Lung (tissue), 12 donors: ENCODE data around the gene KCNE1. TPM values are rescaled to one million over a fixed set of nuclear protein-coding genes. Genes with fewer than 3 reads are reported as not detected.

Source experiments
- ATAC-seq: fragments of 200-7000 bp; cut with Tn5 transposase; one replicate; pipeline ENCODE4 v1.9.1; 2020; ENCODE audit warnings: moderate number of reproducible peaks; ENCODE audit not compliant: insufficient read depth, low FRiP score
- DNase-seq, 3 donors: peaks; one replicate each; pipeline ENCODE4 v3.0.0-alpha.2; 2013 to 2017
- H3K27ac ChIP-seq, 2 donors: one replicate each; pipeline ENCODE4 v1.5.1; 2013; ENCODE audit warnings: mild to moderate bottlenecking in 2 of 2, moderate library complexity in 2 of 2, control low read depth in 1 of 2, inconsistent platforms in 1 of 2, low read depth in 1 of 2, low read length in 1 of 2
- H3K27me3 ChIP-seq, 3 donors: one replicate each; pipeline ENCODE4 v1.5.1; 2013; ENCODE audit warnings: low read length in 2 of 3; ENCODE audit not compliant: control insufficient read depth in 3 of 3, insufficient read depth in 3 of 3
- H3K36me3 ChIP-seq, 4 donors: one replicate each; pipeline ENCODE4 v1.5.1; 2013; ENCODE audit warnings: low read length in 4 of 4, mild to moderate bottlenecking in 1 of 4, moderate library complexity in 1 of 4; ENCODE audit not compliant: control insufficient read depth in 4 of 4, insufficient read depth in 4 of 4
- H3K4me1 ChIP-seq, 5 donors: one replicate each; pipeline ENCODE4 v1.5.1; 2013; ENCODE audit warnings: low read length in 5 of 5, mild to moderate bottlenecking in 2 of 5, moderate library complexity in 1 of 5; ENCODE audit not compliant: control insufficient read depth in 5 of 5, insufficient read depth in 5 of 5
- H3K4me3 ChIP-seq: one replicate; pipeline ENCODE4 v1.5.1; 2013; ENCODE audit warnings: mild to moderate bottlenecking, control low read depth, moderate library complexity
- H3K9ac ChIP-seq, 2 donors: one replicate each; pipeline ENCODE4 v1.5.1; 2013; ENCODE audit warnings: low read length in 2 of 2, control low read depth in 1 of 2; ENCODE audit not compliant: insufficient read depth in 1 of 2
- H3K9me3 ChIP-seq, 4 donors: one replicate each; pipeline ENCODE4 v1.5.1; 2013; ENCODE audit warnings: low read length in 3 of 4, mild to moderate bottlenecking in 1 of 4, moderate library complexity in 1 of 4; ENCODE audit not compliant: control insufficient read depth in 4 of 4, insufficient read depth in 3 of 4
- WGBS, 2 donors: extraction: QIAGEN DNeasy Blood & Tissue Kit; methylation state at CpG; one replicate each; pipeline ENCODE4 v1.1.7; 2013; 5-methylcytosine and 5-hydroxymethylcytosine counted together
- polyA plus RNA-seq, 2 donors: library from polyadenylated mRNA; stranded (reverse); fragments of 200-250 nt; gene quantifications; one replicate each; pipeline ENCODE4 v1.2.1, GENCODE V29; 2013
- total RNA-seq, 2 donors: library from RNA; depleted of rRNA in 1 of 2; stranded (reverse); fragments of >200 nt in 1 of 2; gene quantifications; one replicate each; pipeline ENCODE4 v1.2.1, GENCODE V29; 2014 to 2021
- TF ChIP-seq, protein P1 (sequence below): IDR thresholded peaks from 2 replicates; pipeline ENCODE4 v1.5.1; 2012; ENCODE audit warnings: mild to moderate bottlenecking; ENCODE audit errors: control extremely low read depth, extremely low read depth
- donor health status: control.
- donor health status: control.
- donor health status: Bipolar disorder and iron deficiency.
- donor health status: healthy.
- donor health status: DM: yes; HTN: yes; CAD: no.

KCNE1 gene
- total and polyA plus RNA-seq, 4 donors, result 5.0 to 29.5 (median 14.9) TPM

DNA sequence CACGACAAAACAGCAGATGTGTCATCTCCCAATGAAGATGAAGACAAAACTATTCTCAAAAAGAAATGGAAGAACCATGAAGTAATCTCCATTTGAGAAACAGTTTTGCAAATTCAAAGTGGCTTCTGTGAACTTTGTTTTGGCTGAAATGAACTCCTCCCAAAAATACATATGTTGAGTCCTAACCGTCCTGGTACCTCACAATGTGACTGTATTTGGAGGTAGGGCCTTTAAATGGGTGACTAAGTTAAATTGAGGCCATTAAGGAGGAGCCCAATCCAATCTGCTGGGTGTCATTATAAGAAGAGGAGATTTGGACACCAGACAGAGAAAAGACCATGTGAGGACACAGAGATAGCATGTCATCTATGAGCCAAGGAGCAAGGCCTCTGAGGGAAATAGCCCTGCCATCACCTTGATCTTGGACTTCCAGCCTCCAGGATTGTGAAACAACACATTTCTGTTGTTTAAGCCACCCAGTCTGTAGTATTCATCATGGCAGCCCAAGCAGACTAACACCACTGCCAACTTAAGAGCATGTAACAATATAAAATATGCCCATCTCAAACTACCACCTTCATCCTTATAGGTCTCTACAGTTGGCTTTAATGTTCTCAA is 38.3 kb upstream of the KCNE1 start:
- Histone ChIP-seq H3K27me3 (no peaks in the 10 kb centered on the region), H3K4me1 (peaks cover 0 to 10% (median under 1%) of the 10 kb centered on the region in 5 donors), H3K9me3 (no peaks in the 10 kb centered on the region), H3K9ac (no peak overlapping the region), H3K4me3 (no peak overlapping the region), H3K36me3 (no peaks in the 10 kb centered on the region), H3K27ac (no peak overlapping the region)
- TF ChIP-seq, protein P1, sequence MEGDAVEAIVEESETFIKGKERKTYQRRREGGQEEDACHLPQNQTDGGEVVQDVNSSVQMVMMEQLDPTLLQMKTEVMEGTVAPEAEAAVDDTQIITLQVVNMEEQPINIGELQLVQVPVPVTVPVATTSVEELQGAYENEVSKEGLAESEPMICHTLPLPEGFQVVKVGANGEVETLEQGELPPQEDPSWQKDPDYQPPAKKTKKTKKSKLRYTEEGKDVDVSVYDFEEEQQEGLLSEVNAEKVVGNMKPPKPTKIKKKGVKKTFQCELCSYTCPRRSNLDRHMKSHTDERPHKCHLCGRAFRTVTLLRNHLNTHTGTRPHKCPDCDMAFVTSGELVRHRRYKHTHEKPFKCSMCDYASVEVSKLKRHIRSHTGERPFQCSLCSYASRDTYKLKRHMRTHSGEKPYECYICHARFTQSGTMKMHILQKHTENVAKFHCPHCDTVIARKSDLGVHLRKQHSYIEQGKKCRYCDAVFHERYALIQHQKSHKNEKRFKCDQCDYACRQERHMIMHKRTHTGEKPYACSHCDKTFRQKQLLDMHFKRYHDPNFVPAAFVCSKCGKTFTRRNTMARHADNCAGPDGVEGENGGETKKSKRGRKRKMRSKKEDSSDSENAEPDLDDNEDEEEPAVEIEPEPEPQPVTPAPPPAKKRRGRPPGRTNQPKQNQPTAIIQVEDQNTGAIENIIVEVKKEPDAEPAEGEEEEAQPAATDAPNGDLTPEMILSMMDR, result no peak
- 76 to 98% methylated on average over 2 of the region's 2 CpGs for WGBS, 2 donors
- ATAC-seq (no peak), DNase-seq (no peak)

DNA sequence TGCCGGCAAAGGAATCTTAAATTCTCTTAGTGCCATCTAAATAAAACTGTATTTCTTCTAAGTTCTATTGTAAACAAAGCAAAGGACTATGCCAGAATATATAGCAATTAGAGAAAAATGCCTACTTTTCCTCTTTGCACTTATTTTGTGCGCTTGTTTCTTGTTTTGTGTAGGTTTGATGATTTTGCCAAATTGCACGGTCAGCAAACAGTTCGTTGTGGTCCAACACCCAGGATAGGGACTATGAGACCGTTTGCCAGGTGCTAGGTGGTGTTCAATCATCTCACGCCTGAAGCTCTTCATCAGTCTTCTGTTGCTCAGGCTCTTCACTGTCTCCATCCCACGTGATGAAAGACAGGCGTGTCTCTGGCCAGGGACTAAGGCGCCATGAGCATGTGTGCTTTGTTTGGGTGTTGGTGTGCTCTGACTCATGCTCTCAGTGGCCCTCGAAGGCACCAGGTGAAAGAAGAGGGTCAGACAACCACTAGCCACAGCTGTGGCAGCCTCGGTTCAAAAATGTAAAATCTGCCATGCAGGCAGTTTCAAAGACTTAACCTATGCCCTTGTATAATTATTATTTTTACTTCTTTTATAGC is 36.9 kb upstream of the KCNE1 start:
- Histone ChIP-seq H3K9me3 (peaks cover 0 to 2% (median 0%) of the 10 kb centered on the region in 4 donors), H3K9ac (no peak overlapping the region), H3K27ac (no peak overlapping the region), H3K27me3 (no peaks in the 10 kb centered on the region), H3K4me3 (no peak overlapping the region), H3K36me3 (no peaks in the 10 kb centered on the region), H3K4me1 (peaks cover 0 to 10% (median 4%) of the 10 kb centered on the region in 5 donors)
- DNase-seq (no peak), ATAC-seq (no peak)
- WGBS, 2 donors, result 83 to 94% methylated on average over 11 of the region's 11 CpGs
- TF ChIP-seq, protein P1, result no peak

DNA sequence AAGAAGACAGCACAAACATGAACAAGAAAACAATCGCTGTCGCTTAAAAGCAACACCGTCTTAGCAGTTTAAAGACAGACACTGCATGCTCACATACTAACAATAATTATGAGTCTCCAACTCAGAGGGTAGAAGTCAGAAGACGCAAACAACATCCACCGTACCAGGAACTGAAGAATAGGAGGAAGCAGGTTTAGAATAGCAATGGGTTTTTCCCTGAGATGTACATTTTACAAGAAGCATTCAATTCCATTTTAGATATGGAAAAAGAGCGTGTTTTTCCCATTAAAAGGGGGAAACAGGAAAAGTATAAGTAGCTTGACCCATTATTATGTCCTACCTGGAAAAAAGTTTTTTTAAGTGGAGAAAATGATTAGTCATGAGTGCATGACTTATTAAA is 34.5 kb upstream of the KCNE1 start:
- H3K4me3 ChIP-seq, result no peak overlapping the region
- TF ChIP-seq, protein P1, result no peak
- H3K36me3 ChIP-seq, result no peaks in the 10 kb centered on the region
- peaks cover 0 to 6% (median 0%) of the 10 kb centered on the region in 4 donors for H3K9me3 ChIP-seq
- H3K9ac ChIP-seq, result no peak overlapping the region
- 66 to 67% methylated on average over 6 of the region's 6 CpGs for WGBS, 2 donors
- no peak overlapping the region for H3K27ac ChIP-seq
- ATAC-seq (no peak), DNase-seq (no peak)
- peaks cover 0 to 9% (median 4%) of the 10 kb centered on the region in 5 donors for H3K4me1 ChIP-seq
- H3K27me3 ChIP-seq, result no peaks in the 10 kb centered on the region
